ENCODE measurements around the gene PABPN1L. TPM values are rescaled to one million over a fixed set of nuclear protein-coding genes. Genes with fewer than 3 reads are reported as not detected.

PABPN1L gene
- total and polyA plus RNA-seq, 2 of the 8 experiments (the other 6 are each of a cell fraction or from before 2014, with no cell fraction given) = not detected

DNA sequence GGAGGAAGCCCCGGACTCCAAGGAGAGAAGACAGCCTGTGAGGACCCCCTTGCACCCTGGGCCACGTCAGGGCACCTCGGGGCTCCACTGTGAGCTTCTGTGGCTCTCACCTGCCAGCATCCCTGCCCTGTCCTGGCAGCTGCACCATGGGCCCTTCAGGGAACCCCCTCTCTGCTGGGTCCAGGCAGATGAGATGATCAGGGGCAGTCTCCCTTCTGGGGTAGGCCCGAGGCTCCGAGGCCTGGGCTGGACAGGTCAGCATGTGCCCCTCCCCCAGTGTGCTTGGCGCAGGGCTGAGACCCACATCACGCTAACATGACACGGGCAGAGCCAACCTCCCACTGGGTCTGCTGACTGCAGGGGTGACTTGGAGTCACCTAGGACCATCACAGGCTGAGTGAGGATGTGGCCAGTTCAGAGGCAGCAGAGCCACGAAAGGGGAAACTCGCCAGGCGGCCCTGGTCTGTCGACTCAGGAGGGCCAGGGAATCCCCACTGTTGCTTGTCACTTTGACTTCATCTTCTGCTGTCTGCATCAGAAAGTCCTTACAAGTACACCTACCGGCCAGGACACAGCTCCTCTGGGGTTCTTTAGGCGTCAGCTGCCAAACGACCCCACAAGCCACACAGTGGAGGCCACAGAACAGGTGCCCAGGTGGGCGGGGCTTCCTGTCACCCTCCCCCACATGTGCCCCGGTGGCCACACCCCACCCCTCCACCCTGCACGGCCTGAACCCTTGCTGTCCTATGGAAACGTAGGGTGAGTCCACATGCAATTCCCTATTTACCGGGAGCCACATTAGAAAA lies 12.0 kb downstream of the PABPN1L start:
- no peak overlapping the region for H3K23ac ChIP-seq (ENCODE audit: insufficient read length)
- no peak overlapping the region for H2AFZ ChIP-seq (ENCODE audit: low read length)
- no peak for TF ChIP-seq SAP30 (IDR thresholded peaks at IDR 0.05; ENCODE audit: insufficient read depth, insufficient replicate concordance, low read length)
- TF ChIP-seq CREB1 (IDR thresholded peaks at IDR 0.05) = no peak
- TF ChIP-seq SP4 (IDR thresholded peaks at IDR 0.05; ENCODE audit: low read length) = no peak
- TF ChIP-seq FOSL1 (IDR thresholded peaks at IDR 0.05; ENCODE audit: insufficient read depth, low read depth, low read length) = no peak
- TF ChIP-seq, protein P1, sequence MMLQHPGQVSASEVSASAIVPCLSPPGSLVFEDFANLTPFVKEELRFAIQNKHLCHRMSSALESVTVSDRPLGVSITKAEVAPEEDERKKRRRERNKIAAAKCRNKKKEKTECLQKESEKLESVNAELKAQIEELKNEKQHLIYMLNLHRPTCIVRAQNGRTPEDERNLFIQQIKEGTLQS (IDR thresholded peaks at IDR 0.05; ENCODE audit: insufficient read depth, low read depth, low read length) = no peak
- TF ChIP-seq, protein P2, sequence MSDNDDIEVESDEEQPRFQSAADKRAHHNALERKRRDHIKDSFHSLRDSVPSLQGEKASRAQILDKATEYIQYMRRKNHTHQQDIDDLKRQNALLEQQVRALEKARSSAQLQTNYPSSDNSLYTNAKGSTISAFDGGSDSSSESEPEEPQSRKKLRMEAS (IDR thresholded peaks at IDR 0.05) = no peak

More for the DNA sequence above, 12.0 kb downstream of the PABPN1L start:
- H3K4me3 ChIP-seq (ENCODE audit: extremely low read depth in 1 of 4, insufficient read depth in 2 of 4, low read depth in 3 of 4, low read length in 4 of 4) = no peak overlapping the region
- DNase-seq (ENCODE audit: low read depth in 1 of 2, low spot score in 2 of 2) (no peak), FAIRE-seq (no peak)
- peaks cover under 1 to 5% (median 3%) of the 10 kb centered on the region in 4 experiments; a peak in 6 of 8 replicates for H3K36me3 ChIP-seq (ENCODE audit: control insufficient read depth in 2 of 4, insufficient read depth in 4 of 4, low read length in 3 of 4)
- no peak overlapping the region for H3K14ac ChIP-seq (ENCODE audit: insufficient read length)
- H4K20me1 ChIP-seq (replicated peaks in 1 of 2; ENCODE audit: control insufficient read depth in 1 of 2, insufficient read depth in 2 of 2, low read length in 2 of 2) = peaks cover 2 to 13% of the 10 kb centered on the region in 2 experiments
- no peak overlapping the region for H3K18ac ChIP-seq (ENCODE audit: extremely low read depth, low read length)
- no peak overlapping the region for H4K91ac ChIP-seq (replicated peaks; ENCODE audit: insufficient read length, low read length)
- no peak overlapping the region for H3K56ac ChIP-seq (replicated peaks; ENCODE audit: insufficient read length, low read depth, low read length)
- H3K27me3 ChIP-seq (replicated peaks in 1 of 4; ENCODE audit: control insufficient read depth in 3 of 4, extremely low read depth in 1 of 4, insufficient read depth in 3 of 4, low read length in 3 of 4) = no peaks in the 10 kb centered on the region
- peaks cover 0 to 12% of the 10 kb centered on the region in 2 experiments; a peak in 1 of 4 replicates for H3K79me2 ChIP-seq (ENCODE audit: control insufficient read depth in 1 of 2, insufficient read depth in 2 of 2, low read length in 2 of 2)
- H2BK20ac ChIP-seq (ENCODE audit: low read length) = no peak overlapping the region
- POLR2A ChIA-PET (ENCODE audit: partially characterized antibody) = interaction anchor here (1.0 kb wide), 1 partner anchor 10 kb away, joined by 3 read pairs; no protein-coding TSS in a partner anchor
- no peak overlapping the region for H4K5ac ChIP-seq (ENCODE audit: insufficient read length, low read depth, low read length)
- no peak overlapping the region; a peak in 1 of 4 replicates for H3K4me2 ChIP-seq (ENCODE audit: insufficient read depth in 1 of 2, low read depth in 2 of 2, low read length in 2 of 2)
- peaks cover 2% of the 10 kb centered on the region for H3K23me2 ChIP-seq (ENCODE audit: low read depth, low read length)
- no peak overlapping the region for H2BK12ac ChIP-seq (ENCODE audit: low read depth, low read length)
- H3K9me3 ChIP-seq (ENCODE audit: insufficient read depth in 2 of 2, low read depth in 1 of 2, low read length in 1 of 2) = peaks cover 0 to 5% of the 10 kb centered on the region in 2 experiments; a peak in 1 of 4 replicates
- no peak overlapping the region for H2BK5ac ChIP-seq (ENCODE audit: low read depth, low read length)
- H3K9ac ChIP-seq (replicated peaks in 1 of 4; ENCODE audit: extremely low read depth in 1 of 4, low read depth in 3 of 4, low read length in 3 of 4) = no peak overlapping the region
- H3K4me1 ChIP-seq (replicated peaks in 1 of 4; ENCODE audit: control insufficient read depth in 3 of 4, insufficient read depth in 4 of 4, low read length in 3 of 4) = peaks cover 0 to 5% (median 3%) of the 10 kb centered on the region in 4 experiments; a peak in 5 of 7 replicates
- H2BK120ac ChIP-seq (replicated peaks; ENCODE audit: low read depth, low read length) = no peak overlapping the region
- H4K8ac ChIP-seq (ENCODE audit: extremely low read depth, insufficient read depth, low read length) = no peak overlapping the region
- no peak overlapping the region for H3K27ac ChIP-seq (ENCODE audit: low read depth, low read length)
- CTCF ChIA-PET (ENCODE audit: partially characterized antibody) = interaction anchor here (1.2 to 1.6 kb wide), 5 partner anchors 9 to 86 kb away, joined by 3 to 5 read pairs (median 4); no protein-coding TSS in a partner anchor
- H3K79me1 ChIP-seq (ENCODE audit: low read depth, low read length) = peaks cover 4% of the 10 kb centered on the region; the same call in 1 of the 2 replicates
- no peak overlapping the region for H2AK5ac ChIP-seq (ENCODE audit: low read depth, low read length)
- no peak overlapping the region for H2BK15ac ChIP-seq (ENCODE audit: low read length)
- 85% methylated on average over 19 of the region's 20 CpGs; no CpG with 5 or more reads in 1 of the 2 experiments for WGBS, 2 experiments (ENCODE audit: extremely low coverage in 1 of 2, insufficient coverage in 1 of 2, insufficient read length in 1 of 2, insufficient replicate concordance in 2 of 2, low coverage in 1 of 2, low lambda C conversion rate in 2 of 2, missing lambda C conversion rate in 1 of 2)
- H3K4ac ChIP-seq (replicated peaks; ENCODE audit: insufficient read length, low read depth, low read length) = no peak overlapping the region

All from H1 (cell line).